ENCODE data around the gene GALR3.
"Not testable (repeated sequence)": the region's sequence is repeated elsewhere in the genome, so short reads cannot be mapped to it uniquely, and the experiment has no call there.

Gene GALR3, protein sequence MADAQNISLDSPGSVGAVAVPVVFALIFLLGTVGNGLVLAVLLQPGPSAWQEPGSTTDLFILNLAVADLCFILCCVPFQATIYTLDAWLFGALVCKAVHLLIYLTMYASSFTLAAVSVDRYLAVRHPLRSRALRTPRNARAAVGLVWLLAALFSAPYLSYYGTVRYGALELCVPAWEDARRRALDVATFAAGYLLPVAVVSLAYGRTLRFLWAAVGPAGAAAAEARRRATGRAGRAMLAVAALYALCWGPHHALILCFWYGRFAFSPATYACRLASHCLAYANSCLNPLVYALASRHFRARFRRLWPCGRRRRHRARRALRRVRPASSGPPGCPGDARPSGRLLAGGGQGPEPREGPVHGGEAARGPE

DNA sequence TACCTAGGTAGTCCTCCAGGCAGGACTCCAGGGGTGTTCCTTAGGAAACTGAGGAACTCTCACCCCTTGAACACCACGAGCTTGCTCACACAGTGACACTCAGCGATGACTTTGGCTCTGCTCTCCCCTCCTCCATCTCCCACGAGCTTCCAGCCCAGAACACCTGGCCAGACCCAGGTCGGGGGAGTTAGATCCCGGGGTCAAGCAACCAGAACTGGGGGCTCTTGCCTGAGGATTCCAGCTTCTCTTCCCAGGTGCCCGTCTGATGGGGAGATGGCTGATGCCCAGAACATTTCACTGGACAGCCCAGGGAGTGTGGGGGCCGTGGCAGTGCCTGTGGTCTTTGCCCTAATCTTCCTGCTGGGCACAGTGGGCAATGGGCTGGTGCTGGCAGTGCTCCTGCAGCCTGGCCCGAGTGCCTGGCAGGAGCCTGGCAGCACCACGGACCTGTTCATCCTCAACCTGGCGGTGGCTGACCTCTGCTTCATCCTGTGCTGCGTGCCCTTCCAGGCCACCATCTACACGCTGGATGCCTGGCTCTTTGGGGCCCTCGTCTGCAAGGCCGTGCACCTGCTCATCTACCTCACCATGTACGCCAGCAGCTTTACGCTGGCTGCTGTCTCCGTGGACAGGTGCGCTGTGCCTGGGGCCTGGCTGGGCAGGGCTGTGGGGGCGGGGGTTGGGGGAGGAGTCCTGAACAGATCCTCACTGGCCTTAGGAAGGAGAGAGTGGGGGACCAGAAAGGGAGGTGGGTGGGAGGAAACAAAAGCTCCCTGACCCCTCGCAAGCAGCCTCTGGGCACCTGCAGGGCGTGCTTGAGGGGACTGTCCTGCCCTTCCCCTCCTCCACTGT lies at the start of gene GALR3:
Gene GALR3, plus strand, starts transcription at position 249 of the 852 bp plus-strand sequence. Its CDS starts 25 bp downstream, at position 274.
- DNase-seq (ENCODE audit: low spot score): no peak

DNA sequence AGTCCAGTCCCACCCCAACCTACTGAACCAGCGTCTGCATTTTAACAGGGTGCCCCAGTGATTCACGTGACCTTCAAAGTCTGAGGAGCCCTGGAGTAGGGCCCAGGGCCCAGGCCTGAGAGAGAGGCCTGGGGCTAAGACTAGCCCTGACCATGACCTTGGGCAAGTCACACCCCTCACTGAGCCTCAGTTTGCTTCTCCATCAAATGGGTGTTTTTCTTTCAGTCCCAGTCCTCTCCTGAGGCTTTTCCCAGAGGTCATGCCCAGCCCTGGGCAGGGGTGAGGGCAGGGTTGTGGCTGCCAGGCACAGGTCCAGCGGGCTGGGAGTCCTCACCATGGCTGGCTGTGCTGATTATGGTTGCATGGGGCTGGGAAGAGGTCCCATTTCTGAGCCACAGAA lies 48.5 kb upstream of the GALR3 start:
- DNase-seq (ENCODE audit: low spot score): no peak

DNA sequence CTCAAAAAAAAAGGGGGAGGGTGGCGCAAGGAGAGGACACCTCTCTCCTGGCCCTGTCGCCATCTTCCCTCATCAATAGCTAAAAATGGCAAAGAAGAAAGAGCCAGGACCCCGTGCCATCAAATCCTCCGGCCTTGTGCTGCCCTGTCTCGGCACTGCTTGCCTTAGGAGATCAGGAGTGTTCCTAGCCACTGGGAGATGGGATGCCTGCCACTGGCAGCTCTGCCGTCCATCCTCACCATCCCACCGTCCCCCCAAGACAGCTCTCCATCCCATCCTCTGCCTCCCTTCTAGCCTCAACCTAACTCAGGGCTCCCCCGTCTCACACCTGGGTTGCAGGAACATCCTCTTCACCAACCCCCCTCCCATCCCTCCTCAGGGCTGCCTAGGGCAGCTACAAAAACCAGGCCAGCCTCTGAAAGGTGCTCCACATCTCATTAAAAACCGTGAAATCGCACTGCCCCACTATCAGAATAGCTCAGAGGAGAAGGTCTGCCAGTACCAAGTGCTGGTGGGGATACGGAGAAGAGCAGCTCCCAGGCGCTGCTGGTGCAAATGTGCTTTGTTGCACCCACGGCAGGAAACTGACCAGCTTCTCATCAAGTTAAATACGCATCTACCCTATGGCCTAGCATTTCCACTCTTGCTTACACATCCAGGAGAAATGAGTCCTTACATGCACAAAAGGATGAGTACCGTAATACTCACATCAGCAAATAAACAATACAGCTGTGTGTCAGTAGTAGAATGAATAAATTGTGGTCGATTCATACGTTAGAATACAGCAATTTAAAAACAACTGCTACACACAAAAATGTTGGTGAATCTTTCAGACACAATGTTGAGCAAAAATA lies 47.2 kb upstream of the GALR3 start:
- DNase-seq (ENCODE audit: low spot score): no peak

DNA sequence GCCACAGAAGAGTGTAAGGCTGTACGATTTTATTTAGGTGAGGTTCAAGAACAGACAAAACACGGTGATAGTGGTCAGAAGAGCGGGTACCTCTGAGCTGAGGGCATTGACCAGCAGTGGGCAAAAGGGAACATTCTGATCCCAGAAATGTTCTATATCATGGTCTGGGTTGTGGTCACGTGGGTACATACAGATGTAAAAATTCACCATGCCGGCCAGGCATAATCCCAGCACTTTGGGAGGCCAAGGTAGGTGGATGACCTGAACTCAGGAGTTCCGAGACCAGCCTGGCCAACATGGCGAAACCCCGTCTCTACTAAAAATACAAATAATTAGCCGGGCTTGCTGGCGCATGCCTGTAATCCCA lies 46.6 kb upstream of the GALR3 start:
- DNase-seq (ENCODE audit: low spot score): no peak

DNA sequence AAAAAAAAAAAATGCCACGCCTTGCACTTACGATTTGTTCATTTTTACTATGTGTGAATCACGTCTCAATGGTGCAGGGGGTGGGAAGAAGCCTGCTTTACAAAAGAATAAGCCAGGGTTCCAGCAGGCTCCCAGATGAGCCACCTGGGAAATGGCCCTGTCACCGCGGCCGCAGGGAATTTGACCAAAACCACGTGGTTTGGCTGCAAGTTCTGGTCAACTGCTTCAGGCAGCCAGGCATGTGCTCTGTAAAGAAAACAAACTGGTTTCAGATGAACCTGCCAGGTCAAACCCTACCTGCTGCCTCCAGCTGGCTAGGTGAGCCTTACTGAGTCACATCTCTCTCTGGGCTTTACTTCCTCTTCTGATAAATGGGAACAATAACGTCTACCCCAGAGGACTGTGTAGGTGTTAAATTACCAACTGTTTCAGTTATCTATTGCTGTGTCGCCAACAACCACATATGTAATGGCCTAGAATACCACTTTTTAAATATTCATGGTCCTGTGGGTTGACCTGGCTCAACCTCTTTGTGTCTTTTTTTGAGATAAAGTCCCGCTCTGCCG lies 46.0 kb upstream of the GALR3 start:
- DNase-seq (ENCODE audit: low spot score): no peak

DNA sequence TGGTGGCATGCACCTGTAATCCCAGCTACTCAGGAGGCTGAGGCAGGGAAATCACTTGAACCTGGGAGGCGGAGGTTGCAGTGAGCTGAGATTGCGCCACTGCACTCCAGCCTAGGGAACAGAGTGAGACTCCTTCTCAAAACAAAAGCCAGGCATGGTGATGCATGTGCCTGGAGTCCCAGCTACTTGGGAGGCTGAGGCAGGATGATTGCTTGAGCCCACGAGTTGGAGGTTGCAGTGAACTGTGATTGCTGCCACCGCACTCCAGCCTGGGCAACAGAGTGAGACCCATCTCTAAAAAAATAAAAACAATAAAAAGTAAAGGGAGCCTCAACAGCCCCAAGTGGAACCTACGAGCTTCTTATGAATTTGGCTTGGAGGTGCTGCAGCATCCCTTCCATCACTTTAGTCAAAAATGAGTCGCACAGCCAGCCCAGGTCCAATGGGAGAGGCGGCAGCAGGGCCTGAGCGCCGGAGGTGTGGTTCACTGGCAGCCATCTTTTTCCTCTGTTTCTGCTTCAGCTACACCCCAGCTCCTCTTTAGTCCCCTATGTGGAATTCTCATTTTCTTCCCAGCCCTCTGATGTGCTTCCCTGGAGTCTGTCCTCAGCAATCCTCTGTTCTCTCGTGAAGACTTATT lies 44.7 kb upstream of the GALR3 start:
- DNase-seq (ENCODE audit: low spot score): no peak

DNA sequence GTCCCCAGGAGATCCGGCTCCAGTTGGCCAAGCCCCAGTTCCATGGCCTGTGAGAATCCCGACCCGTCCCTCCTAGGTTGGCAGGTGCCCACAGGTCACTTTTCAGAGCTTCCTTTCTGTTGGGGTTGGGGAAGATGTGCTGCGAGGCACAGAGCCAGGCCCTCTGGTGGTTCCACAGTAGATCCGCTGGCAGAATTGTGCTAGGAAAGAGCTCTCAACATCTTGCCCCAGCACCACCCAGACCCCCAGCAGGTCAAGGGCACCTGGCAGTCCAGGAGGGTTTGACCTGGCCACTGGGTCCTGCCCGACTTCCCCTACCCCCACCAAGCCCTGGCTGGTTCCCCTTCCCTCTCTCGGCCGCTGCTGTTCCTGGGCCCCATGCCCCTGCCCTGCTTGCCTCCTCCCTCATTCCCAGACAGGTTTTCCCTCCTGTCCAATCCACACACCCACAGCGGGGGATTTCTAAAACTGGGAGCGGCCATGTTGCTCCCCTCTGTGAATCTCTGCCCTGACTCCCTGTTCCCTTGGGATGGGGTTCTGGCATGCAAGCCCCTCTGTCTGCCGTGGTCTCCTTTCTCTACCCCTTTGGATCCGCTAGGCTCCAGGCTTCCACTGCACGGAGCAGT lies 41.6 kb upstream of the GALR3 start:
- no peak for DNase-seq (ENCODE audit: low spot score)

DNA sequence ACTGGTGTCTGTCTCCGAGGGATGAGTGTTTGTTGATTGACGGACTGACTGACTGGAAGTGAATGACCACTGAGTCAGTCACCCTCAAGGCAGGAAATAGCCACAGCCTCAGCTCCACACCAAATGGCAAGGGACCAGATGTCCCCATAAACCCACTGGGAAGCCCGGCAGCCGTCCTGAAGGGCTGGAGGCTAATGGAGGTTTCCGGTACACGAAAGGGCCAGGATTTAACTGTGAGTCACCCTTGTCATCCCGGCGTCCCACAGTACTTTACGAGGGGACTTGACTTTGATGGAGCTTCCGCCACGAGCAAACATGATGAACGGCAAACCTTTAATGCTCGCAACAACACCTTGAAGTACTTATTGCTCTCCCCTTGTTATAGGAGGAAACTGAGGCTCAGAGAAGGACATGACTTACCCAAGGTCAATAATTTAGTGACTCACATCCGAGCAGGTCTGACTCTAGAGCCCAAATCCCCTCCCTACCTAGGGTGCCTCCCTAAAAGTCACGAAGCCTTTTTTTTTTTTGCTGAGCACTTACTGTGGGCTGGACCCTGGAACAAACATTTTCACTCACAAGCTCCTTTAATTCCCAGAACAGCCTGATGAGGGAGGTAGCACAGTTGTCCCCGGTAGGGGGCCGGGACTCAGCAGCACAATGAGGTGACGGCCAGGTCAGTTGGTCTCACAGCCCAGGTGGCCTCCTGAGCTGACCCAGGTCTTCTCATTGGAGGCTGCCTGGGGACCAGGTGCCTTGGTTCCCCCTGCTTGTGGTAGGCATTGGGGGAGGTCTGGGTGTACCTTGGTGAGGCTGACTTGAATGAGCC lies 40.6 kb upstream of the GALR3 start:
- DNase-seq (ENCODE audit: low spot score): no peak

DNA sequence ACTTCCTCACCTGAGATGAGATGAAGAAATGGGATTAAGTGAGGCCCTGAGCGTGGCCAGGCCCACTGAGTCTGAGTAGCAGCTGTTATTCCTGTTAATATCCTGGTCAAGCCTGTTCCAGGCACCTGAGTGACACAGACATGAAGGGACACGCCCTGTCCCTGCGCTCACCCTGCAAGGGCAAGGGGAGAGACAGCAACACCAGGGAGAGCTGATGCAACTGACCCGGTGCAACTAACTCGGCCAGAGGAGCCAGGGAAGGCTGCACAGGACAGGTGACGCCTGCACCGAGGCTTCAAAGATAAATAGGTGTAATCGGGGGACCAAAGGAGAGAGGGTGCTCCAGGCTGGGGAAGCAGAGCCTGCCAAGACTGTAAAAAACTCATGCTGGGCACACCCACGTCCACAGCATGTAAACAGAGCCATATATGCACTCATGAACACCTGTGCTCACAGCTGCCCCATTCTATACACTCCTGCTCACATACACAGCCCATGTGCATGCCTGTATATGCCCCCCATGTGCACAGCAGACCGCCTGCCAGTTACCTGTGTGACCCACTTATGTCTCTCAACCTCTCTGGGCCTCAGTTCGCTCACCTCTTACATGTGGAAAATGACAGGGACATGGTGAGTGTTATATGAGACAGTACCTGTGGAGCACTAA lies 38.2 kb upstream of the GALR3 start:
- DNase-seq (ENCODE audit: low spot score): no peak

DNA sequence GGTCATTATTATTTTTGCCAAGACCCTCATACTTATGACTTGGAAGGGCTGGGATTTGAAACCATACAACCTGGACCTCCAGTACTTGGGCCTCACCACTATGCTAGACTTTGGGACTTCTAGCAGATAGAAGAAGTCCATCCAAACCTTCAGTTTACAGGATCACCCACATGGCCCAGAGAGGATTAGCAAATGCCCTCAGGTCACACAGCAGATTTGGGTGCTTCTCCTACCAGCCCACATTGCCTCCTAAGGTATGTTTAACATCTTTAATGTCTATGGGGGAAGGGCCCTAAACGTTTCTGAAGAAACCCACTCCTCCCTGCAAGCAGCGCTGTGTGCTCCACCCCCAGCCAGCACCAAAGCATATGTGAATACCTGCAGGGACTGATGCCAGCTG lies 32.9 kb upstream of the GALR3 start:
- no peak for DNase-seq (ENCODE audit: low spot score)

DNA sequence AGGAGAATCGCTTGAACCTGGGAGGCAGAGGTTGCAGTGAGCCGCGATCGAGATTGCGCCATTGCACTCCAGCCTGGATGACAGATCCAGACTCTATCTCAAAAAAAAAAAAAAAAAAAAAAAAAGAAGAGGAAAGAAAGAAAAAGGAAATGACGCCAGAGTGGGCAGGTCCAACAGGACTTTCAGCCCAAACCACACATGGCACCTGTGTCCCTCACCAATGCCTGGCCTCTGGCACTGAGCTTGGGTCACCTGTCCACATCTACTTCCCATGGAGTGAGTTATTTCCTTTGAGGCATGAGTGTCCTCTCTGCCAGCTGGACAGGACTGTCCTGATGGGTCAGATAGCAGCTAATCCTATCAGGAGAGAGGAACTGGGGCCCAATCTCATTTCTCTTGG lies 30.7 kb upstream of the GALR3 start:
- no peak for DNase-seq (ENCODE audit: low spot score)

DNA sequence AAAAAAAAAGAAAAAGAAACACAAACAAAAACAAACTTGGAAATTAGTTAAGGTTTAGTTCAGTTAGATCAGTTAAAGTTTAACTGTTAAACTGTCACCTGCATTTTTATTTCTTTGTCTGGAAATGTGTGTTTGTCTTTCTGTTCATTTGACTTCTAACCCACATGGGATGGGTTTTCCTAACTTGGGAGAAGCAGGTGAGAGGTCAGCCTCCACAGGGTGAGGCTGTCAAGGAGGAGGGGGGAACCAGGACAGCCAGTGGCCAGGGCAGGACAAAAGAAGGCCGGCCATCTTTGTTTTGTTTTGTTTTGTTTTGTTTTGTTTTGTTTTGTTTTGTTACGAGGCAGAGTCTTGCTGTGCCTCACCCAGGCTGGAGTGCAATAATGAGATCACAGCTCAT lies 28.8 kb upstream of the GALR3 start:
- no peak for DNase-seq (ENCODE audit: low spot score)

DNA sequence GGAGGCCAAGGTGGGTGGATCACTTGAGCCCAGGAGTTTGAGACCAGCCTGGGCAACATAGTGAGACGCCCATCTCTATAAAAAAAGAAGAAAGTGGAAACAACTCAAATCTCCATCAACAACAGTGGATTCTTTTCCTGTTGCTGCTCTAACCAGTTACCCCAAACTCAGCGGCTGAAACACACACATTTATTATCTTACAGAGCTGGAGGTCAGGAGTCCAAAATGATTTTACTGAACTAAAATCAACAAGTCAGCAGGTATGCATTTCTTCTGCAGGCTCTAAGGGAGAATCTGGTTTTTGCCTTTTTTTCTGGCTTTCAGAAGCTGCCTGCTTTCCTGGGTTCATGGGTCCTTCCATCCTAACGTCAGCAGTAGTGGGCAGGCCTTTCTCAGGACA lies 27.1 kb upstream of the GALR3 start:
- no peak for DNase-seq (ENCODE audit: low spot score)

DNA sequence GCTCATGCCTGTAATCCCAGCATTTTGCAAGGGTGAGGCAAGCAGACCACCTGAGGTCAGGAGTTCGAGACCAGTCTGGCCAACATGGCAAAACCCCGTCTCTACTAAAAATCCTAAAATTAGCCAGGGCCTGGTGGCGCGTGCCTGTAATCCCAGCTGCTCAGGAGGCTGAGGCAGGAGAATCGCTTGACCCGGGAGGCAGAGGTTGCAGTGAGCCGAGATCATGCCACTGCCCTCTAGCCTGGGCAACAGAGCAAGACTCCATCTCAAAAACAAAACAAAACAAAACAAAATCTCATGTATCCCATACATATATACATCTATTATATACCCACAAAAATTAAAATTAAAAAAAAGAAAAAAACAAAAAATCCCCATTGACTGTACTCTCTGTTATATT lies 25.9 kb upstream of the GALR3 start:
- DNase-seq (ENCODE audit: low spot score): not testable (repeated sequence)

DNA sequence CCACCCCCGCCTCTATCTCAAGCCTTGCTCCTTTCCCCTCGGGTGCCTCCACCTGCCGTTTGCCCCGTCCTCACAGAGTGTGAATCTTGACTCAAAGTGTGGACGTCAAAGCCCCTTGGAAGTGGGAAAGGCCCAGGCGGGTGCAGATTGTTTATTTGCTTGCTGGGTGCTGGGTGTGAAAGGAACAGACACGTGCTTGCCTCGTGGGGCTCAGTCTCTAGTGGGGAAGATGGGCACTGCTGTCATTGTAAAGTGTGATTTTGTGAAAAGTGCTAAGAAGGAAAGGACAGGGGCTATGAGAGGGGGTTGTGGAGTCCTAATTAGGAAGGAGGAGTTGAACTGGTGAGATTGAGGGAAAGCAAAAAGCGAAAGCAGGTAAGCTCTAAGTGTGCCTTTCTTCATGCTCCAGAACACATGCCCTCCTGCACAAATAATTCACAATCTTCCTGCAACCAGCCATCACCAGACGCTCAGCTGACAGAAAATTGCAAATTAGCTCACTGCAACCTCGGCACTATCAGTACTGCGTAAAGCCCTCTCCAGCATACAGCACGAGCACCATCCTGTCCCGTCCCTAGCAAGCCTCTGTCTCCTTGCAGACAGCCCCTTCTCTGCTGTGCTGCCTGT lies 25.2 kb upstream of the GALR3 start:
- no peak for DNase-seq (ENCODE audit: low spot score)

DNA sequence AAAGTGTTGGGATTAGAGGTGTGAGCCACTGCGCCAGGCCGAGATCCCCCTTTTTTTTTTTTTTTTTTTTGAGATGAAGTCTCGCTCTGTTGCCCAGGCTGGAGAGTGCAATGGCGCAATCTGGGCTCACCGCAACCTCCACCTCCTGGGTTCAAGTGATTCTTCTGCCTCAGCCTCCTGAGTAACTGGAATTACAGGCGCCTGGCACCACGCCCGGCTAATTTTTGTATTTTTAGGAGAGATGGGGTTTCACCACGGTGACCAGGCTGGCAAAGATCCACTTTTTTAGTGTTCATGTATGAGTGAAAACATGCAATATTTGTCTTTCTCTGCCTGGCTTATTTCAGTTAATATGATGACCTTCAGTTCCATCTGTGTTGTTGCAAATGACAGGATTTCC lies 23.2 kb upstream of the GALR3 start:
- DNase-seq (ENCODE audit: low spot score): not testable (repeated sequence)

DNA sequence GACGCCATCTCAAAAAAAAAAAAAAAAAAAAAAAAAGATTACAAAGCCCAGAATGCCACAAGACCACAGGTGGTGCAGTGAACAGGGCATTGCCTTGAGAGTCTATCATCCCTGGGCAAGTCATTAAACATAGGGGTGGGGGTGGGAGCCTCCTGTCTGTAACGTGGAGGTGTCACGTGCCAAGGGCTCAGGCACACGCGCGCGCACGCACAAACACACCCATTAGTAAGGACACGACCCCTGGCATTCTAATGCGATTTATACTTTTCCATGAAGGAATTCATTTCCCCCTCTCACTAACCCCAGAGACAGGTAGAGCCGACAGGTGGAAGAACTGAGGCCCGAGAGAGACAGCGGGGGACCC lies 21.3 kb upstream of the GALR3 start:
- DNase-seq (ENCODE audit: low spot score): no peak

DNA sequence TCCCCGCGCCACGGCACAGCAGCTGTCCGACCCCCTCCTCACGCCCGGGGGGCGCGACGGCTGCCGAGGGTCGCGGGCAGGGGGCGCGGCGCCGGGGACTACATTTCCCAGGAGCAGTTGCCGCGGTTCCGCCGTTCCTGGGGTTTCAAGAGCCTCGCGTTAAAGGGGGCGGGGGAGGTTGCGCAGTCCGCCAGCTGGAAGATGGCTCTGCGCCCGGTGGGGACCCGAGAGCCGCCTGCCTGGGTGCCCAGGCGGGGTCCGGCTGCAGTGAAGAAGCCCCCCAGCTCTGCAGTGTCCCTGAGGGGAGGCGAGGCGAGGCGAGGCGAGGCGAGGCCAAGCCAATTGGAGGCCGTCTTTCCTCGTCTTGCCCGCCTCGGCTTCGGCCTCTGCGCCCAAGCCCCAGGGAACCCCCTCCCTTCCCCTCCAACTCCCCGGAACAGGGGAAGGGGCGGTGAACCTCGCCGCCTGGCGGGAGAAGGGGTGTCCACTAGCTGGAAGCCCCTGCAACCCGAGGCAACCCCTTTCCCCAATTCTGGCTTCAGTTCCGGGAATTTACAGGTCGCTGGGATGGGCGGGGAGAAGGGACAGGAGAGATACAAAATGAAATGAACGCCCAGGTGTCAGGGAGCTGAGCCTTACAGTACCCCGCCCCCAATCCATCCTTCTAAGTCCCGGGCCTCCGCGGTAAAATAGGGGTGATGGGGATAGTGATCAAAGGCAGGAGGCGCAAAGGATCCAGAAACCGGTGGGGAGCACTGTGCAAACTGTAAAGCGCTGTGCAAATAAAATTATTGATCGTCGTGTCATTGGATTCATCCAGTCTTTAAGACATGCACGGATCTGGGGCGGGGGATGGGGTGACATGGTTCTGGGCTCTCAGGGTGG lies 20.6 kb upstream of the GALR3 start:
- DNase-seq (ENCODE audit: low spot score): peak; percentile 40

Measured in globus pallidus (tissue), 1 donor.